ENCODE results near the gene TLR5. TPM values are rescaled to one million over a fixed set of nuclear protein-coding genes. Genes with fewer than 3 reads are reported as not detected.

TLR5 gene
- total and polyA plus RNA-seq, 2 experiments from 2014 or later = 1.5 to 1.9 TPM

GRCh38 chr1:223083831-223084230 lies 59.2 kb downstream of the TLR5 start:
- Histone ChIP-seq H3K9me3 (ENCODE audit: low read depth) (no peaks in the 10 kb centered on the region), H3K4me2 (no peak overlapping the region), H4K20me1 (ENCODE audit: insufficient read depth, poor library complexity, severe bottlenecking) (no peaks in the 10 kb centered on the region), H3K27me3 (no peaks in the 10 kb centered on the region), H3K79me2 (no peaks in the 10 kb centered on the region), H2AFZ (no peak overlapping the region), H3K36me3 (replicated peaks; ENCODE audit: insufficient read depth, low read depth) (no peaks in the 10 kb centered on the region), H3K4me3 (no peak overlapping the region), H3K4me1 (ENCODE audit: insufficient read depth) (peaks cover 21% of the 10 kb centered on the region), H3K27ac (peak overlapping the region; percentile 36), H3K9me2 (replicated peaks; ENCODE audit: insufficient read depth) (no peaks in the 10 kb centered on the region)
- DNase-seq (ENCODE audit: low spot score) = no peak
- 92% methylated on average over 15 of the region's 15 CpGs for WGBS (ENCODE audit: low lambda C conversion rate, missing lambda C conversion rate)
- TF ChIP-seq, protein P1, sequence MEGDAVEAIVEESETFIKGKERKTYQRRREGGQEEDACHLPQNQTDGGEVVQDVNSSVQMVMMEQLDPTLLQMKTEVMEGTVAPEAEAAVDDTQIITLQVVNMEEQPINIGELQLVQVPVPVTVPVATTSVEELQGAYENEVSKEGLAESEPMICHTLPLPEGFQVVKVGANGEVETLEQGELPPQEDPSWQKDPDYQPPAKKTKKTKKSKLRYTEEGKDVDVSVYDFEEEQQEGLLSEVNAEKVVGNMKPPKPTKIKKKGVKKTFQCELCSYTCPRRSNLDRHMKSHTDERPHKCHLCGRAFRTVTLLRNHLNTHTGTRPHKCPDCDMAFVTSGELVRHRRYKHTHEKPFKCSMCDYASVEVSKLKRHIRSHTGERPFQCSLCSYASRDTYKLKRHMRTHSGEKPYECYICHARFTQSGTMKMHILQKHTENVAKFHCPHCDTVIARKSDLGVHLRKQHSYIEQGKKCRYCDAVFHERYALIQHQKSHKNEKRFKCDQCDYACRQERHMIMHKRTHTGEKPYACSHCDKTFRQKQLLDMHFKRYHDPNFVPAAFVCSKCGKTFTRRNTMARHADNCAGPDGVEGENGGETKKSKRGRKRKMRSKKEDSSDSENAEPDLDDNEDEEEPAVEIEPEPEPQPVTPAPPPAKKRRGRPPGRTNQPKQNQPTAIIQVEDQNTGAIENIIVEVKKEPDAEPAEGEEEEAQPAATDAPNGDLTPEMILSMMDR (IDR thresholded peaks at IDR 0.05; ENCODE audit: poor library complexity) = no peak
- TF ChIP-seq EZH2phosphoT487 (IDR thresholded peaks at IDR 0.05; ENCODE audit: low read depth, severe bottlenecking, unreplicated experiment) = no peak
- no peak for TF ChIP-seq EZH2 (IDR thresholded peaks at IDR 0.05; ENCODE audit: borderline replicate concordance)

GRCh38 chr1:223082914-223083313 lies 60.1 kb downstream of the TLR5 start:
- no peaks in the 10 kb centered on the region for H3K79me2 ChIP-seq
- no peaks in the 10 kb centered on the region for H3K27me3 ChIP-seq
- H4K20me1 ChIP-seq (ENCODE audit: insufficient read depth, poor library complexity, severe bottlenecking) = no peaks in the 10 kb centered on the region
- no peak overlapping the region for H2AFZ ChIP-seq
- WGBS (ENCODE audit: low lambda C conversion rate, missing lambda C conversion rate) = 90% methylated on average over 8 of the region's 8 CpGs
- no peaks in the 10 kb centered on the region for H3K9me2 ChIP-seq (replicated peaks; ENCODE audit: insufficient read depth)
- no peak overlapping the region for H3K4me3 ChIP-seq
- peaks cover 15% of the 10 kb centered on the region for H3K4me1 ChIP-seq (ENCODE audit: insufficient read depth)
- DNase-seq (ENCODE audit: low spot score) = no peak
- TF ChIP-seq, protein P1 (IDR thresholded peaks at IDR 0.05; ENCODE audit: poor library complexity) = no peak
- TF ChIP-seq EZH2 (IDR thresholded peaks at IDR 0.05; ENCODE audit: borderline replicate concordance) = no peak
- no peak for TF ChIP-seq EZH2phosphoT487 (IDR thresholded peaks at IDR 0.05; ENCODE audit: low read depth, severe bottlenecking, unreplicated experiment)
- no peak overlapping the region for H3K27ac ChIP-seq
- no peaks in the 10 kb centered on the region for H3K9me3 ChIP-seq (ENCODE audit: low read depth)
- no peaks in the 10 kb centered on the region for H3K36me3 ChIP-seq (replicated peaks; ENCODE audit: insufficient read depth, low read depth)
- no peak overlapping the region for H3K4me2 ChIP-seq

GRCh38 chr1:223081181-223081994 lies 61.7 kb downstream of the TLR5 start:
- DNase-seq (ENCODE audit: low spot score) = peak; percentile 94
- Histone ChIP-seq H3K9me3 (ENCODE audit: low read depth) (no peaks in the 10 kb centered on the region), H3K4me1 (ENCODE audit: insufficient read depth) (peaks cover 10% of the 10 kb centered on the region), H3K27me3 (no peaks in the 10 kb centered on the region), H3K9me2 (replicated peaks; ENCODE audit: insufficient read depth) (no peaks in the 10 kb centered on the region), H4K20me1 (ENCODE audit: insufficient read depth, poor library complexity, severe bottlenecking) (no peaks in the 10 kb centered on the region), H3K4me2 (peak overlapping the region; percentile 55), H3K4me3 (no peak overlapping the region), H2AFZ (peak overlapping the region; percentile 38), H3K27ac (peak overlapping the region; percentile 17), H3K79me2 (no peaks in the 10 kb centered on the region), H3K36me3 (replicated peaks; ENCODE audit: insufficient read depth, low read depth) (no peaks in the 10 kb centered on the region)
- TF ChIP-seq, protein P1 (IDR thresholded peaks at IDR 0.05; ENCODE audit: poor library complexity) = peak; percentile 99
- no peak for TF ChIP-seq EZH2phosphoT487 (IDR thresholded peaks at IDR 0.05; ENCODE audit: low read depth, severe bottlenecking, unreplicated experiment)
- no peak for TF ChIP-seq EZH2 (IDR thresholded peaks at IDR 0.05; ENCODE audit: borderline replicate concordance)
- 7% methylated on average over 29 of the region's 33 CpGs for WGBS (ENCODE audit: low lambda C conversion rate, missing lambda C conversion rate)
